K562 (cell line): ENCODE data around the gene GABRR2. TPM values are rescaled to one million over a fixed set of nuclear protein-coding genes. Genes with fewer than 3 reads are reported as not detected.

ENCODE experiments used
- ATAC-seq: fragments of 200-7000 bp; cut with Tn5 transposase; 3 replicates; pipeline ENCODE4 v1.9.1; 2020; ENCODE audit warnings: moderate library complexity
- BruUV-seq: library from RNA; stranded (reverse); fragments of 400-500 nt; replicated peaks from 2 replicates; lab custom pipeline; 2021; lab: Mats Ljungman, UMichigan
- CTCF ChIA-PET: fragments of 300-600 bp; formaldehyde crosslinking; extraction: SDS; loops from one replicate; lab custom pipeline; 2021; ENCODE audit warnings: low intra/inter-chr PET ratio; lab: Yijun Ruan, JAX
- POLR2A ChIA-PET: fragments of 300-600, 350-650 bp; sonication (Branson Sonifier 250); formaldehyde crosslinking; extraction: SDS; loops from one replicate; lab custom pipeline; 2021; ENCODE audit warnings: antibody characterized with exemption, inconsistent platforms; lab: Yijun Ruan, JAX
- DNase-seq, 4 experiments: peaks; one replicate each; pipeline versions ENCODE4 v3.0.0 to v3.0.0-alpha.2; 2011 to 2018; ENCODE audit warnings: low spot score in 3 of 4, mixed read lengths in 3 of 4; ENCODE audit errors: extremely low read depth in 1 of 4
- FAIRE-seq: peaks from 2 replicates; lab custom pipeline; 2011; peaks lifted over from hg19 to GRCh38; lab: Jason Lieb, UNC
- H2AFZ ChIP-seq: 2 replicates; pipeline ENCODE4 v1.6.0; 2011; ENCODE audit warnings: low read depth, low read length, control low read depth, inconsistent platforms
- H3K27ac ChIP-seq: fragments of 200-600 bp; 3 replicates; pipeline ENCODE4 v1.8.0; 2011; ENCODE audit warnings: low read depth, mild to moderate bottlenecking, control low read depth, inconsistent platforms, low read length, moderate library complexity, mixed read lengths; ENCODE audit errors: extremely low read depth
- H3K27me3 ChIP-seq, 2 experiments: fragments of 300-600 bp in 1 of 2; 2 replicates in 1 of 2; 3 replicates in 1 of 2; pipeline versions ENCODE4 v1.6.0 to v1.8.0; 2011; ENCODE audit warnings: inconsistent platforms in 2 of 2, low read length in 2 of 2, mild to moderate bottlenecking in 1 of 2, mixed read lengths in 1 of 2, moderate library complexity in 1 of 2; ENCODE audit not compliant: control insufficient read depth in 2 of 2, insufficient read depth in 2 of 2
- H3K36me3 ChIP-seq: fragments of 300-600 bp; 3 replicates; pipeline ENCODE4 v1.8.0; 2011; ENCODE audit warnings: mild to moderate bottlenecking, low read length, inconsistent platforms; ENCODE audit not compliant: control insufficient read depth, insufficient read depth
- H3K4me1 ChIP-seq, 2 experiments: fragments of 200-600 bp in 1 of 2; replicated peaks in 1 of 2; 2 replicates in 1 of 2; 3 replicates in 1 of 2; pipeline versions ENCODE4 v1.5.1 to v1.8.0; 2011; ENCODE audit warnings: inconsistent platforms in 2 of 2, low read length in 2 of 2, mild to moderate bottlenecking in 1 of 2, mixed read lengths in 1 of 2, moderate library complexity in 1 of 2; ENCODE audit not compliant: control insufficient read depth in 2 of 2, insufficient read depth in 2 of 2
- H3K4me2 ChIP-seq: 2 replicates; pipeline ENCODE4 v1.6.1; 2011; ENCODE audit warnings: low read length, control low read depth, inconsistent platforms, mixed read lengths; ENCODE audit not compliant: insufficient read depth
- H3K4me3 ChIP-seq: fragments of 200-600 bp; sonication (generic), shearing (Covaris generic); 2 replicates; pipeline ENCODE4 v1.5.1; 2016; ENCODE audit warnings: control low read depth, inconsistent platforms
- H3K79me2 ChIP-seq: fragments of 200-600 bp; 3 replicates; pipeline ENCODE4 v1.8.0; 2011; ENCODE audit warnings: low read length, inconsistent platforms; ENCODE audit not compliant: control insufficient read depth, insufficient read depth
- H3K9ac ChIP-seq, 2 experiments: 2 replicates each; pipeline versions ENCODE4 v1.6.0 to v1.6.1; 2011; ENCODE audit warnings: low read depth in 2 of 2, low read length in 2 of 2, control low read depth in 1 of 2, inconsistent platforms in 1 of 2, mild to moderate bottlenecking in 1 of 2, mixed read lengths in 1 of 2; ENCODE audit not compliant: insufficient read depth in 1 of 2
- H3K9me1 ChIP-seq: one replicate; pipeline ENCODE4 v1.6.0; 2011; ENCODE audit warnings: inconsistent platforms, mild to moderate bottlenecking, low read length, moderate library complexity; ENCODE audit not compliant: control insufficient read depth, insufficient read depth
- H3K9me3 ChIP-seq: replicated peaks from 2 replicates; pipeline ENCODE4 v1.5.1; 2011; ENCODE audit warnings: low read depth, low read length, inconsistent platforms; ENCODE audit not compliant: control insufficient read depth, insufficient read depth
- H4K20me1 ChIP-seq: replicated peaks from 2 replicates; pipeline ENCODE4 v1.6.1; 2011; ENCODE audit warnings: low read length, inconsistent platforms, mixed read lengths; ENCODE audit not compliant: control insufficient read depth, insufficient read depth
- ELF4 ChIP-seq: fragments of 450-650 bp; formaldehyde crosslinking; IDR thresholded peaks from 2 replicates; pipeline ENCODE4 v1.4.0; 2022; ENCODE audit warnings: missing genetic modification characterization
- NUFIP1 ChIP-seq: fragments of 450-650 bp; IDR thresholded peaks from 2 replicates; pipeline ENCODE4 v1.6.1; 2018; ENCODE audit not compliant: partially characterized antibody
- TEAD4 ChIP-seq, 2 experiments: sonication (generic) in 1 of 2; formaldehyde crosslinking in 1 of 2; IDR thresholded peaks; 2 replicates each; pipeline versions ENCODE4 v1.6.1 to v1.8.0; 2012 to 2022; ENCODE audit warnings: borderline replicate concordance in 1 of 2, inconsistent platforms in 1 of 2, low read length in 1 of 2, mild to moderate bottlenecking in 1 of 2, missing genetic modification reagents in 1 of 2
- ZNF609 ChIP-seq: sonication (generic); formaldehyde crosslinking; IDR thresholded peaks from 2 replicates; pipeline ENCODE4 v1.8.1; 2023; ENCODE audit warnings: missing genetic modification reagents, mild to moderate bottlenecking, borderline replicate concordance
- WGBS: fragments of 100-300 bp; shearing (Covaris generic); methylation state at CpG from one replicate; pipeline ENCODE4 v1.1.6; 2016; ENCODE audit warnings: low coverage, mixed read lengths; ENCODE audit not compliant: insufficient coverage; ENCODE audit errors: missing lambda C conversion rate; 5-methylcytosine and 5-hydroxymethylcytosine counted together
- in situ Hi-C: fragments of 300-500 bp; cut with MboI; formaldehyde crosslinking; loops from 4 replicates; pipeline ENCODE4 v1.15.0; 2018; ENCODE audit warnings: inconsistent platforms, mixed read lengths
- intact Hi-C: fragments of 100-400 bp; cut with micrococcal nuclease; formaldehyde crosslinking; loops from 2 replicates; pipeline ENCODE4 v1.14.2; 2022
- polyA plus RNA-seq, 8 experiments: library from polyadenylated mRNA; depleted of rRNA in 4 of 8; stranded (reverse) in 5 of 8; unstranded in 3 of 8; fragments of >200 nt; fragmentation: Nextera tagmentation in 2 of 8; fragmentation: Illumina TruSeq in 1 of 8; extraction: Ambion mirVana in 2 of 8; extraction: Trizol in 1 of 8; gene quantifications; 2 replicates each; pipeline versions ENCODE4 v1.2.1 to v1.2.3, GENCODE V29; 2011 to 2014; ENCODE audit warnings: inconsistent platforms in 1 of 8, missing spikeins in 1 of 8
- total RNA-seq, 7 experiments: library from RNA; depleted of rRNA in 6 of 7; stranded (reverse); fragments of >200 nt in 6 of 7; fragmentation: Illumina TruSeq in 2 of 7; extraction: Trizol in 2 of 7; gene quantifications; 2 replicates each; pipeline versions ENCODE4 v1.2.1 to v1.2.3, GENCODE V29; 2011 to 2021; ENCODE audit warnings: low replicate concordance in 1 of 7

Gene GABRR2
- total and polyA plus RNA-seq, 9 of the 15 experiments (the other 6 are each of a cell fraction or from before 2014, with no cell fraction given), result 0.09 to 0.13 (median 0.10) TPM; not detected in 6

DNA sequence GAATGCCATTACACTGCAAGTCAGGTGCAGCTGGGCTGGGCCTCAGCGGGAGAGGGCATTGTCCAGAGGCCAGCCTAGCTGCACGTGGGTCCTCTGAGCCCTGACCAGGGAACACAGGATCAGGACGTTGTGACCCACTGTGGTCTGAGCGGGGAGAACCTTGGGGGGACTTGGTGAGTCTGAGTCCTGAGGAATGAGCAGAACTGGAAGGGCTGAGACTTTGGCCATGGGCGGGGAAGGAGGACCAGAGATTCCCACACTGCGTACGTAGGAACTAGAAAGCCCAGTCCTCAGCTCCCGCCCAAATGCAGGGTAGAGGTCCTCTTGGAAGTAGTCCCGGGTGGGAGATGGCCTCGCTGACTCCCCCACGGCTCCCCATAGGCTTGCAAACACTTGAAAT, 42.5 kb downstream of the GABRR2 start:
- no peaks in the 10 kb centered on the region for H3K79me2 ChIP-seq
- no peaks in the 10 kb centered on the region; a peak in 1 of 5 replicates for H3K4me1 ChIP-seq
- no TSS peak for BruUV-seq
- 22% methylated on average over 10 of the region's 11 CpGs for WGBS
- H3K27ac ChIP-seq, result no peak overlapping the region
- no peaks in the 10 kb centered on the region for H3K36me3 ChIP-seq
- no peak overlapping the region for H3K9ac ChIP-seq
- DNase-seq (no peak), FAIRE-seq (no peak), ATAC-seq (no peak)
- intact Hi-C loops (no loop called here), in situ Hi-C loops (no loop called here)
- peaks cover 3 to 46% of the 10 kb centered on the region in 2 experiments; a peak in 3 of 5 replicates for H3K27me3 ChIP-seq
- H3K4me2 ChIP-seq, result no peak overlapping the region
- POLR2A ChIA-PET, result interaction anchor here (0.8 kb wide), 1 partner anchor 80 kb away, joined by 3 read pairs; the partner anchor contains the start of gene UBE2J1
- no peak overlapping the region for H2AFZ ChIP-seq
- H4K20me1 ChIP-seq, result no peaks in the 10 kb centered on the region
- no peaks in the 10 kb centered on the region for H3K9me3 ChIP-seq
- no peak overlapping the region for H3K4me3 ChIP-seq
- TF ChIP-seq TEAD4 (IDR thresholded peaks at IDR 0.05; ENCODE audit: low read length), result no peak
- TF ChIP-seq TEAD4 (CRISPR knock-in tag; IDR thresholded peaks at IDR 0.05; ENCODE audit: borderline replicate concordance), result no peak
- no peak for TF ChIP-seq ELF4 (CRISPR knock-in tag)
- no peak for TF ChIP-seq NUFIP1
- TF ChIP-seq ZNF609 (CRISPR knock-in tag), result no peak
- no peaks in the 10 kb centered on the region for H3K9me1 ChIP-seq
- CTCF ChIA-PET, result no interaction called here
